ENCODE data around the gene GRIN1. TPM values are rescaled to one million over a fixed set of nuclear protein-coding genes. Genes with fewer than 3 reads are reported as not detected.

GRIN1 gene
- total and polyA plus RNA-seq, 10 of the 15 experiments (the other 5 are each of a cell fraction or from before 2014, with no cell fraction given) = 0.05 to 0.10 (median 0.06) TPM; not detected in 6

DNA sequence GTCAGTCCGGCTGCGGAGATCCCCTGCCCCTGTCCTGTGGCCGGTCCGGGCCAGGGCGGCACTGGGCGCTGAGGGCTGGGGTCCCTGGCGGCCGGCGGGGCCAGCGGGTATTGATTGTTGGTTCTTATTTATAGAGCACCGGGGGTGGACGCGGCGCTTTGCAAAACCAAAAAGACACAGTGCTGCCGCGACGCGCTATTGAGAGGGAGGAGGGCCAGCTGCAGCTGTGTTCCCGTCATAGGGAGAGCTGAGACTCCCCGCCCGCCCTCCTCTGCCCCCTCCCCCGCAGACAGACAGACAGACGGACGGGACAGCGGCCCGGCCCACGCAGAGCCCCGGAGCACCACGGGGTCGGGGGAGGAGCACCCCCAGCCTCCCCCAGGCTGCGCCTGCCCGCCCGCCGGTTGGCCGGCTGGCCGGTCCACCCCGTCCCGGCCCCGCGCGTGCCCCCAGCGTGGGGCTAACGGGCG, 28.4 kb downstream of the GRIN1 start:
- Histone ChIP-seq H3K4me3 (no peak overlapping the region), H3K27ac (ENCODE audit: control insufficient read depth, insufficient read depth) (no peak overlapping the region), H3K9me3 (replicated peaks; ENCODE audit: control insufficient read depth, insufficient read depth, low read length) (no peaks in the 10 kb centered on the region), H3K36me3 (ENCODE audit: control insufficient read depth in 2 of 2, insufficient read depth in 2 of 2, low read length in 1 of 2) (no peaks in the 10 kb centered on the region), H4K20me1 (ENCODE audit: control insufficient read depth, insufficient read depth) (no peaks in the 10 kb centered on the region), H2AFZ (ENCODE audit: control insufficient read depth, low read depth, low read length) (no peak overlapping the region), H3K4me1 (ENCODE audit: control insufficient read depth, insufficient read depth, low read length) (peaks cover 8% of the 10 kb centered on the region; the same call in 1 of the 2 replicates), H3K27me3 (replicated peaks in 1 of 2; ENCODE audit: control insufficient read depth in 2 of 2, insufficient read depth in 2 of 2, low read length in 1 of 2) (peaks cover 0 to 8% of the 10 kb centered on the region in 2 experiments; a peak in 3 of 4 replicates), H3K9ac (ENCODE audit: control insufficient read depth, insufficient read depth, low read length) (no peak overlapping the region), H3K79me2 (ENCODE audit: control insufficient read depth, insufficient read depth, low read length) (no peaks in the 10 kb centered on the region), H3K4me2 (ENCODE audit: control insufficient read depth, insufficient read depth) (no peak overlapping the region)
- DNase-seq (ENCODE audit: low read depth, low spot score) (no peak), FAIRE-seq (no peak), ATAC-seq (no peak)
- BruUV-seq (replicated peaks) = no TSS peak
- ChIA-PET SMC1A (ENCODE audit: uncharacterized antibody, unreplicated experiment) (no interaction called here), CTCF (no interaction called here), POLR2A (interaction anchor here (0.6 to 4.4 kb wide), 5 partner anchors 9 to 49 kb away, joined by 4 to 37 read pairs (median 7); no protein-coding TSS in a partner anchor), RAD21 (ENCODE audit: unreplicated experiment) (interaction anchor here (0.6 to 4.3 kb wide), 5 partner anchors 8 to 56 kb away, joined by 3 to 25 read pairs (median 3); partner anchors contain the start of gene SSNA1)
- 25% methylated on average over 38 of the region's 44 CpGs for WGBS (ENCODE audit: insufficient coverage, insufficient replicate concordance, low lambda C conversion rate, missing lambda C conversion rate)
- intact Hi-C loops (cut with micrococcal nuclease; ENCODE audit: unreplicated experiment) = no loop called here
- TF ChIP-seq, protein P1, sequence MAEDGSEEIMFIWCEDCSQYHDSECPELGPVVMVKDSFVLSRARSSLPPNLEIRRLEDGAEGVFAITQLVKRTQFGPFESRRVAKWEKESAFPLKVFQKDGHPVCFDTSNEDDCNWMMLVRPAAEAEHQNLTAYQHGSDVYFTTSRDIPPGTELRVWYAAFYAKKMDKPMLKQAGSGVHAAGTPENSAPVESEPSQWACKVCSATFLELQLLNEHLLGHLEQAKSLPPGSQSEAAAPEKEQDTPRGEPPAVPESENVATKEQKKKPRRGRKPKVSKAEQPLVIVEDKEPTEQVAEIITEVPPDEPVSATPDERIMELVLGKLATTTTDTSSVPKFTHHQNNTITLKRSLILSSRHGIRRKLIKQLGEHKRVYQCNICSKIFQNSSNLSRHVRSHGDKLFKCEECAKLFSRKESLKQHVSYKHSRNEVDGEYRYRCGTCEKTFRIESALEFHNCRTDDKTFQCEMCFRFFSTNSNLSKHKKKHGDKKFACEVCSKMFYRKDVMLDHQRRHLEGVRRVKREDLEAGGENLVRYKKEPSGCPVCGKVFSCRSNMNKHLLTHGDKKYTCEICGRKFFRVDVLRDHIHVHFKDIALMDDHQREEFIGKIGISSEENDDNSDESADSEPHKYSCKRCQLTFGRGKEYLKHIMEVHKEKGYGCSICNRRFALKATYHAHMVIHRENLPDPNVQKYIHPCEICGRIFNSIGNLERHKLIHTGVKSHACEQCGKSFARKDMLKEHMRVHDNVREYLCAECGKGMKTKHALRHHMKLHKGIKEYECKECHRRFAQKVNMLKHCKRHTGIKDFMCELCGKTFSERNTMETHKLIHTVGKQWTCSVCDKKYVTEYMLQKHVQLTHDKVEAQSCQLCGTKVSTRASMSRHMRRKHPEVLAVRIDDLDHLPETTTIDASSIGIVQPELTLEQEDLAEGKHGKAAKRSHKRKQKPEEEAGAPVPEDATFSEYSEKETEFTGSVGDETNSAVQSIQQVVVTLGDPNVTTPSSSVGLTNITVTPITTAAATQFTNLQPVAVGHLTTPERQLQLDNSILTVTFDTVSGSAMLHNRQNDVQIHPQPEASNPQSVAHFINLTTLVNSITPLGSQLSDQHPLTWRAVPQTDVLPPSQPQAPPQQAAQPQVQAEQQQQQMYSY (CRISPR knock-in tag; IDR thresholded peaks at IDR 0.05) = no peak
- no peak for TF ChIP-seq SMAD5 (IDR thresholded peaks at IDR 0.05; ENCODE audit: low read depth)
- TF ChIP-seq SRF (IDR thresholded peaks at IDR 0.05; ENCODE audit: low read depth in 2 of 2, low read length in 2 of 2) = no peak
- no peak for TF ChIP-seq NFYA (IDR thresholded peaks at IDR 0.05; ENCODE audit: borderline replicate concordance, low read depth, low read length)
- no peak for TF ChIP-seq ZNF207 (IDR thresholded peaks at IDR 0.05; ENCODE audit: borderline replicate concordance)
- TF ChIP-seq EGR1 (IDR thresholded peaks at IDR 0.05; ENCODE audit: borderline replicate concordance in 1 of 2, low read depth in 2 of 2, low read length in 2 of 2) = no peak
- no peak for TF ChIP-seq BRCA1 (IDR thresholded peaks at IDR 0.05; ENCODE audit: low read depth, low read length)
- TF ChIP-seq JUND (IDR thresholded peaks at IDR 0.05; ENCODE audit: low read depth, low read length) = no peak
- no peak for TF ChIP-seq PML (IDR thresholded peaks at IDR 0.05; ENCODE audit: low read length)
- TF ChIP-seq DPF2 (IDR thresholded peaks at IDR 0.05) = no peak
- no peak for TF ChIP-seq SMAD1 (IDR thresholded peaks at IDR 0.05; ENCODE audit: low read depth, partially characterized antibody)
- TF ChIP-seq, protein P2, sequence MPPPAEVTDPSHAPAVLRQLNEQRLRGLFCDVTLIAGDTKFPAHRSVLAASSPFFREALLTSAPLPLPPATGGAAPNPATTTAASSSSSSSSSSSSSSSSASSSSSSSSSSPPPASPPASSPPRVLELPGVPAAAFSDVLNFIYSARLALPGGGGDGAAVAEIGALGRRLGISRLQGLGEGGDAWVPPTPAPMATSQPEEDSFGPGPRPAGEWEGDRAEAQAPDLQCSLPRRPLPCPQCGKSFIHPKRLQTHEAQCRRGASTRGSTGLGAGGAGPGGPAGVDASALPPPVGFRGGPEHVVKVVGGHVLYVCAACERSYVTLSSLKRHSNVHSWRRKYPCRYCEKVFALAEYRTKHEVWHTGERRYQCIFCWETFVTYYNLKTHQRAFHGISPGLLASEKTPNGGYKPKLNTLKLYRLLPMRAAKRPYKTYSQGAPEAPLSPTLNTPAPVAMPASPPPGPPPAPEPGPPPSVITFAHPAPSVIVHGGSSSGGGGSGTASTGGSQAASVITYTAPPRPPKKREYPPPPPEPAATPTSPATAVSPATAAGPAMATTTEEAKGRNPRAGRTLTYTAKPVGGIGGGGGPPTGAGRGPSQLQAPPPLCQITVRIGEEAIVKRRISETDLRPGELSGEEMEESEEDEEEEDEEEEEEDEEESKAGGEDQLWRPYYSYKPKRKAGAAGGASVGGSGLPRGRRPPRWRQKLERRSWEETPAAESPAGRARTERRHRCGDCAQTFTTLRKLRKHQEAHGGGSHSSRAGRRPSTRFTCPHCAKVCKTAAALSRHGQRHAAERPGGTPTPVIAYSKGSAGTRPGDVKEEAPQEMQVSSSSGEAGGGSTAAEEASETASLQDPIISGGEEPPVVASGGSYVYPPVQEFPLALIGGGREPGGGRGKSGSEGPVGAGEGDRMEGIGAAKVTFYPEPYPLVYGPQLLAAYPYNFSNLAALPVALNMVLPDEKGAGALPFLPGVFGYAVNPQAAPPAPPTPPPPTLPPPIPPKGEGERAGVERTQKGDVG (CRISPR knock-in tag; IDR thresholded peaks at IDR 0.05) = no peak
- TF ChIP-seq ESRRA (IDR thresholded peaks at IDR 0.05; ENCODE audit: low read length) = no peak
- no peak for TF ChIP-seq KAT2A (conservative IDR thresholded peaks at IDR 0.05; ENCODE audit: control insufficient read depth, low read depth, low read length)
- TF ChIP-seq NFIC (IDR thresholded peaks at IDR 0.05; ENCODE audit: low read depth, low read length) = no peak
- TF ChIP-seq, protein P3, sequence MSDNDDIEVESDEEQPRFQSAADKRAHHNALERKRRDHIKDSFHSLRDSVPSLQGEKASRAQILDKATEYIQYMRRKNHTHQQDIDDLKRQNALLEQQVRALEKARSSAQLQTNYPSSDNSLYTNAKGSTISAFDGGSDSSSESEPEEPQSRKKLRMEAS (IDR thresholded peaks at IDR 0.05; ENCODE audit: low read depth, low read length) = no peak
- no peak for TF ChIP-seq CBX3 (IDR thresholded peaks at IDR 0.05; ENCODE audit: borderline replicate concordance, low read depth)
- TF ChIP-seq HDAC6 (IDR thresholded peaks at IDR 0.05; ENCODE audit: unreplicated experiment) = no peak
- TF ChIP-seq SREBF2 (IDR thresholded peaks at IDR 0.05; ENCODE audit: low read length) = no peak
- TF ChIP-seq ZNF274 (IDR thresholded peaks at IDR 0.05; ENCODE audit: insufficient read depth, insufficient read length) = no peak
- in situ Hi-C loops (cut with MboI) = no loop called here
